IPS-20b (cell line): ENCODE data around the gene GALNT11.

Source experiments
- H3K27ac ChIP-seq: one replicate; pipeline ENCODE4 v1.5.1; 2013; ENCODE audit warnings: low read length
- H3K27me3 ChIP-seq: 2 replicates; pipeline ENCODE4 v1.6.1; 2013; ENCODE audit warnings: mild to moderate bottlenecking, low read length, inconsistent platforms; ENCODE audit not compliant: insufficient read depth
- H3K36me3 ChIP-seq: 2 replicates; pipeline ENCODE4 v1.6.1; 2013; ENCODE audit warnings: low read depth, mild to moderate bottlenecking, inconsistent platforms, low read length, moderate library complexity; ENCODE audit not compliant: insufficient read depth
- H3K4me1 ChIP-seq: 2 replicates; pipeline ENCODE4 v1.6.1; 2013; ENCODE audit warnings: mild to moderate bottlenecking, control low read depth, inconsistent platforms, low read length, moderate library complexity; ENCODE audit not compliant: insufficient read depth
- H3K4me3 ChIP-seq: 2 replicates; pipeline ENCODE4 v1.5.1; 2013; ENCODE audit warnings: mild to moderate bottlenecking, low read length, inconsistent platforms
- H3K9ac ChIP-seq: 2 replicates; pipeline ENCODE4 v1.6.1; 2013; ENCODE audit warnings: low read depth, mild to moderate bottlenecking, inconsistent platforms, low read length, moderate library complexity
- H3K9me3 ChIP-seq: 2 replicates; pipeline ENCODE4 v1.6.1; 2013; ENCODE audit warnings: mild to moderate bottlenecking, low read depth, low read length, inconsistent platforms; ENCODE audit not compliant: insufficient read depth

Gene GALNT11

DNA sequence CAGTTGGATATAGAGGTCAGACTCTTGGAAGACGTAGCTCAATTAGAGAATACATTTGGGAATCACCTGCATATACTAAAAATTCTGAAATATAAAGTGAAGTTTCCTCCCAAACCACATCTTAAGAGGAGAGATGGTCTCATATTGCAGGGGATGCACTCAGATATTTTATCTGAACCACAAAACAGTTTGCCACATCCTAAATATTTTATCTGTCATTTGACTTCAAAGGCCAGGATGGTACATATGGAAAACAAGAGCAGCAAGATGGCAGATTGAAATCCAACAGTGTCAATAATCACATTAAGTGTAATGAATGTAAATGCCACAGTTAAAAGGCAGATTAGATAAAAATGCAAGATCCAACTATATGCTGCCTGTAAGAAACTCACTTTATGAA, 97.1 kb downstream of the GALNT11 start:
- Histone ChIP-seq H3K4me1 (no peaks in the 10 kb centered on the region), H3K36me3 (peaks cover 83% of the 10 kb centered on the region), H3K27ac (no peak overlapping the region), H3K9me3 (no peaks in the 10 kb centered on the region; the same call in 1 of the 2 replicates), H3K9ac (no peak overlapping the region), H3K4me3 (no peak overlapping the region), H3K27me3 (no peaks in the 10 kb centered on the region)

DNA sequence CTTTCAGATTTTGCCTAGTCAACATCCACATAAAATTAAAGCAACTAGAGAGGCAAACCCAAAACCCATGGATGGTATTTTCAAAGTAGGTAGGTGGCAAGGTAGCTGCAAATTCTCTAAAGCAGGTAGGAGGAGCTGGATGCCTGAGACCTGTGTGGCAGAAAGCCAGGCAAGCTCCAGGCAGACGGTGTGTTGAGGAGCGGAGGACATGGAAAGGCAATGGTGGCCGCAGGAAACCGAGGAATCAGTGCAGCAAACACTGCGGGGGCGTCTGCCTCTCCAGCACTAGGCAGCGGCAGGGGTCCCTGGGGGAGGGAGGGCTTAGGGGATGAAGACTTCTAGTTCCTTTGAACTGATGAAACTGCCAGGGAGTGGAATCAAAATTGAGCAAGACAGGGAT, 101.3 kb downstream of the GALNT11 start:
- H3K9me3 ChIP-seq = no peaks in the 10 kb centered on the region; the same call in 1 of the 2 replicates
- peaks cover 47% of the 10 kb centered on the region for H3K36me3 ChIP-seq
- H3K4me1 ChIP-seq = no peaks in the 10 kb centered on the region
- no peak overlapping the region for H3K4me3 ChIP-seq
- H3K9ac ChIP-seq = no peak overlapping the region
- no peak overlapping the region for H3K27ac ChIP-seq
- no peaks in the 10 kb centered on the region for H3K27me3 ChIP-seq

DNA sequence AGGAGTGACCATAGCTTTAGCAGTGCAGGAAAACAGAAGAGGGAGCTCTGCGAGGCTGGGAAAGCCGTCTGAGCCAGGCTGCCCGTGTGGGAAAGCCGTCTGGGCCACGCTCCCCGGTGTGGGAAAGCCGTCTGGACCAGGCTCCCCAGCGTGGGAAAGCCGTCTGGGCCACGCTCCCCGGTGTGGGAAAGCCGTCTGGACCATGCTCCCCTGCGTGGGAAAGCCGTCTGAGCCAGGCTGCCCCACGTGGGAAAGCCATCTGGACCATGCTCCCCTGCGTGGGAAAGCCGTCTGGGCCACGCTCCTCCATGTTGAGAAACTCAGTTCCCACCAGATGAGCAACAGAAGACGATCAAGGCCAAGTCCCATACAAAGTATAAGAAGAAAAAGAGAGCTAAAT, 101.8 kb downstream of the GALNT11 start:
- Histone ChIP-seq H3K9me3 (no peaks in the 10 kb centered on the region; the same call in 1 of the 2 replicates), H3K27me3 (no peaks in the 10 kb centered on the region), H3K27ac (no peak overlapping the region), H3K4me3 (no peak overlapping the region), H3K9ac (no peak overlapping the region), H3K4me1 (no peaks in the 10 kb centered on the region), H3K36me3 (peaks cover 47% of the 10 kb centered on the region)

DNA sequence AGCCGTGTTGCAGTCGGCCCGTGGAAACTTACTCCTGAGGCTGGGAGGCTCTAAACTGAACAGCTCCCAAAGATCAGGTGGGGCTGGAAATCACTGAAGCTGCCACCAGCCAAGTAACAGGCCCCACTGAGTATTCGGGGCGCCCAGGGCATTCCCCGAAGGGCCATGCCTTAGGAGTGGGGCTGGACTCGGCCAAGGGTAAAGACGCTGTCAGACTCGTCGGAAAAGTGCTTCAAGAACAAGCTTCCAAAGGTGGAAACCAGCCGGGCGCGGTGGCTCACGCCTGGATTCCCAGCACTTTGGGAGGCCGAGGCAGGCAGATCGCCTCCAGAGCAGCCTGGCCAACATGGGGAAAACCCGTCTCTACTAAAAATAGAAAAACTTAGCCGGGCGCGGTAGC, 102.8 kb downstream of the GALNT11 start:
- Histone ChIP-seq H3K4me3 (no peak overlapping the region), H3K9ac (no peak overlapping the region), H3K27ac (no peak overlapping the region), H3K36me3 (peaks cover 42% of the 10 kb centered on the region), H3K27me3 (no peaks in the 10 kb centered on the region), H3K4me1 (no peaks in the 10 kb centered on the region), H3K9me3 (no peaks in the 10 kb centered on the region; the same call in 1 of the 2 replicates)

DNA sequence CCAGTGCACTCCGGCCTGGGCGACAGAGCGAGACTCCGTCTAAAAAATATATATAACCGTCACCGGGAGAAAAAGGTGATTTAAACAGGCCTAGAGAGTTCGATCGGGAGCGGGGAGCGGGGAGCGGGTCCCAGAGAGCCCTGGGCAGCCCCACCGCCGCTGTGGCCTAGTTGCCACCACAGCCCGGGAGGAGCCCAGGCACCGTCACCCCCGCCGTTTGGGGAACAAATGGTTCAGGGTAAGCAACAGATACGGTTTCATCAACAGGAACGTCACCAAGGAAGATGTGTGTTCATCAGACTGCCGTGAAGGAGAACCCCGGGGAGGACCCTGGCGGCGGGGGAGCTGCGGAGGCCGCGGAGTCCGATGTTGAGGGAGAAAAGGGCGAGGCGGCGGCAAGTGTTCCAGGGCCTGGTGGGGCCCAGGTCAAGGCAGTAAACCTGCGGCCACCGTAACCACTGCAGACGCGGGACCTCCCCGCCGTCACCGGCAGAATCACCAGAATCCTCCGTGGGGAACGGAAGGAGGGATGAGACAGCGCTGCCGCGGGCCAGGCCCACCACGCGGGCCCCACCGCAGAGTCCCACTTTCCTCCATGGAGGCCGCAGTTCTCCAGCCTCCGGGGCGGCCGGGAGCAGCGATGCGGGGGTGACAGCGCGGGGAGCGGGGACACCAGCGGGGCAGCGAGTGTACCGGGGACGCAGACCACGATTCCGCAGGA, 103.4 kb downstream of the GALNT11 start:
- Histone ChIP-seq H3K27ac (no peak overlapping the region), H3K36me3 (peaks cover 39% of the 10 kb centered on the region), H3K4me1 (no peaks in the 10 kb centered on the region), H3K27me3 (no peaks in the 10 kb centered on the region), H3K9ac (no peak overlapping the region), H3K9me3 (no peaks in the 10 kb centered on the region; the same call in 1 of the 2 replicates), H3K4me3 (no peak overlapping the region)

DNA sequence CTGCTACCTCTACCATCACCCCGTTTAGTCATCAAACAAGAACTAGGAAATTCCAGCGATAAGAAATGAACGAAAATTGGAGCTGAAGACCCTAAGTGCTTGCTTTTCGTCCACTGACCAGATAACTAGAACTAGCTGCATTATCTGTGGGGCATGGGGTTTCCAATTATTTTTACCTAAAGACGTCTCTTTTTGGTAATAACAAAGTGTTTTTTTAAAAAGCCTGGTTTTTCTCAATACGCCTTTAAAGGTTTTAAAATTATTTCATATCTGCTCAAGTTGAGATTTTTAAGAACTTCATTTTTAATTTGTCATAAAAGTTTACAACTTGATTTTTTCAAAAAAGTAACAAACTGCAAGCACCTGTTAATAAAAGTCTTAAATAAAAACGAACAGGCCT, 104.2 kb downstream of the GALNT11 start:
- H3K4me3 ChIP-seq = no peak overlapping the region
- H3K9ac ChIP-seq = no peak overlapping the region
- H3K4me1 ChIP-seq = no peaks in the 10 kb centered on the region
- H3K36me3 ChIP-seq = peaks cover 31% of the 10 kb centered on the region
- no peaks in the 10 kb centered on the region for H3K27me3 ChIP-seq
- H3K27ac ChIP-seq = no peak overlapping the region
- H3K9me3 ChIP-seq = no peaks in the 10 kb centered on the region; the same call in 1 of the 2 replicates

DNA sequence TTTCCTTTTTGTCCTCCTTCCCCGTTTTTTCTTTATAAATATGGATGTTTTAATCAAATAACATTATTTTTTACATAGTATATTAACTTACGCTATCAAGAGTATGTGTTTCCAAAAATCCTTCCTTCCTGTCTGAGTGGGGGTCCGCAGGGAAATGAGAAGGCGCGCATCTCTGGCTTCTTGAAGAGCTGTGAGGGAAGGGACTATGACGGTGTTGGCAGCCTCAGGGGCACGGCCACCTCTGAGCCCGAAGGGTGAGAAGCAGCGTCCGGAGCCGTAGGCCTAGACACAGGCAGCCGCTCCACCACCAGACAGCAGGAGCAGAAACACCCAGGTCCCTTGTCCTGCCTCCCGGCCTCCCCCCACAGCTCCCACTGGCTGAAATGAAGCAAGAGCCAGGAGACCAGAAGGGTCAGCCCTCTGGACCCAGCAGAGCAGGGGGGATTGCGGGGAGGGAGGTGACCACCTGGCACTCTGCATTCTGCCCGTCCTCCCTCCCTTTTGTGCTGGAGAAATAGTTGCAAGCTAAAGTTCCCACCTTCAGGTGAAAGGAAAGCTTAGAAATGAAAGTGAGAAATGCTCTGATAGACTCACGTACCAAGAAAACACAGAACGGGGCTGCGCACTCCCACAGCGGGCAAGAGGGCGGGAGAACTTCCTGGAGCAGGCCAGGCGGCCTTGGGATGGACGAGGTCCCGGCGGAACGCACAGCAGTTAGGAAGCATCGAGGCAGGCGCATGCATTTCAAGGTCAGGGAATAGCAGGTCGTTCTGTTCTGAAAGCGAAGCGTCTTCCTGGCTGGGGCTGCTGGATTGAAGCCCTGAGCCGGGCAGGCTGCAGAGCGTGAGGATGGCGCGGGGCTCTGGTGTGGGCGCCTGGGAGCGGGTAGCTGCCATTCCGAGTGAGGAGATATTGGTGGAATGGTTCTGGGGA, 105.5 kb downstream of the GALNT11 start:
- H3K4me1 ChIP-seq = no peaks in the 10 kb centered on the region
- no peaks in the 10 kb centered on the region for H3K27me3 ChIP-seq

DNA sequence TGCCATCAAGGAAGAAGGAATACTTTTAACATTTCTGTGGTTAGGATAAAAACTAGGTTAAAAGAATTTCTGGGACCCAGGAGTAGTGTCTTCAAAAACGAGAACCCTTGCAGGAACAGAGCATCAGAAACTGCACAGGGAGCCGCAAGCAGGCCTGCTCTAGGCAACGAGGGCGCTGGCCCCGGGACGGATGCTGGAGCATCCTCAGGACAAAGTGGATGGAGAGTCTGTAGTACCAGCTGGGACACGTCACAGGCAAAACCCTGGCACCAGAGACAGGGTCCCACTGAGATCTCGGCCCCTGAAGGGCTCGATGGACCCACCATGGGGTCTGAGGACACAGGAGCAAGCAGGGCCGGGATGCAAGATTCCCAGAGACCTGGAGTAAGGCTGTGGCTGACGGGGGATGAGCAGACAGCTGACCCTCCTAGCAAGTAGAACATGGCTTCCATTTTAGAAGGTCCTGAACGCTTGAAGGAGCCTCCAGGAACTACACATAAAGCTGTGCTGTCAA, 106.6 kb downstream of the GALNT11 start:
- peaks cover 20% of the 10 kb centered on the region; the same call in 1 of the 2 replicates for H3K36me3 ChIP-seq
- no peaks in the 10 kb centered on the region for H3K27me3 ChIP-seq

More for the DNA sequence above, 105.5 kb downstream of the GALNT11 start:
- H3K27ac ChIP-seq = no peak overlapping the region
- H3K9me3 ChIP-seq = no peaks in the 10 kb centered on the region; the same call in 1 of the 2 replicates
- peaks cover 25% of the 10 kb centered on the region; the same call in 1 of the 2 replicates for H3K36me3 ChIP-seq
- H3K4me3 ChIP-seq = no peak overlapping the region
- H3K9ac ChIP-seq = no peak overlapping the region

DNA sequence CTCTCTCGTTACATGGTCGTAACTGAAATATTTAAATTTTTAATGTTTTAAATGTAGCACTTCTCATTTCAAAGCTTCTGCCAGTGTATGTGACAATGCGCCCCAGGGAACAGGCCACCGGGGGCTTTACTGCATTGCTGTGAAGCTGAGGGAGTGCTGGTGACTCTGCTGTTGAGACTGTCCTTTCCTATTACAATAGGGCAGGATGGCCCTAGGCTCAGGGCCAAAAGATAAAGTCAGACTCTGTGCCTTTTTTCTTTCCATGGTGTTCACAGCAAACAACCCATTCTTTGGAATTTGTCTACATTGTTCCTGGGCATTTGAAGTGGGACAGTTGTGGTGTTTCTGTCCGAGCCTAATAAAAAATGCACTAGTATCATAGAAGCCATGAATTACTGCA, 107.3 kb downstream of the GALNT11 start:
- no peak overlapping the region for H3K27ac ChIP-seq
- no peaks in the 10 kb centered on the region for H3K27me3 ChIP-seq
- H3K9me3 ChIP-seq = no peaks in the 10 kb centered on the region
- H3K9ac ChIP-seq = no peak overlapping the region
- H3K36me3 ChIP-seq = peaks cover 18% of the 10 kb centered on the region
- no peak overlapping the region for H3K4me3 ChIP-seq
- no peaks in the 10 kb centered on the region; the same call in 1 of the 2 replicates for H3K4me1 ChIP-seq

More for the DNA sequence above, 106.6 kb downstream of the GALNT11 start:
- Histone ChIP-seq H3K4me3 (no peak overlapping the region), H3K27ac (no peak overlapping the region), H3K9ac (no peak overlapping the region), H3K4me1 (no peaks in the 10 kb centered on the region; the same call in 1 of the 2 replicates), H3K9me3 (no peaks in the 10 kb centered on the region; the same call in 1 of the 2 replicates)

DNA sequence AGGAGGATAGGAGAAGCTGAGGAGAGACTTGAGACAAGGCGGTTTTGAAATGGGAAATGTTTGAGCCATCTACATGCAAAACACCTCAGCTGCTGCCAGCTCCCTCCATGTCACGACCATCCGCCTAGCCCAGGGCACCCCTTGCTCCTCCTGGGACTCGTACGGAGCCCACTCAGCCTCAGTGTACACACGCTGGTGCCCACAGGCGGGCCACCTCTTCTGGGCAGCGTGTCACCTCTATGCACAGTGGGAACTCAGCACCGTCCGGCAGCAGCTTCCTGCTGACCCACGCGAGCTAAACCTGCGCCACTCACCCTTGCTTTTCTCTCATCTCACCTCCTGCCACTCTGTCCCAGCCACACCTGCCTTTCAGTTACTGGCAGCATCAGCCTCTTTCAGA, 108.3 kb downstream of the GALNT11 start:
- Histone ChIP-seq H3K9ac (no peak overlapping the region), H3K4me1 (no peaks in the 10 kb centered on the region; the same call in 1 of the 2 replicates), H3K27me3 (no peaks in the 10 kb centered on the region), H3K36me3 (peaks cover 28% of the 10 kb centered on the region), H3K9me3 (no peaks in the 10 kb centered on the region), H3K27ac (no peak overlapping the region), H3K4me3 (no peak overlapping the region)

DNA sequence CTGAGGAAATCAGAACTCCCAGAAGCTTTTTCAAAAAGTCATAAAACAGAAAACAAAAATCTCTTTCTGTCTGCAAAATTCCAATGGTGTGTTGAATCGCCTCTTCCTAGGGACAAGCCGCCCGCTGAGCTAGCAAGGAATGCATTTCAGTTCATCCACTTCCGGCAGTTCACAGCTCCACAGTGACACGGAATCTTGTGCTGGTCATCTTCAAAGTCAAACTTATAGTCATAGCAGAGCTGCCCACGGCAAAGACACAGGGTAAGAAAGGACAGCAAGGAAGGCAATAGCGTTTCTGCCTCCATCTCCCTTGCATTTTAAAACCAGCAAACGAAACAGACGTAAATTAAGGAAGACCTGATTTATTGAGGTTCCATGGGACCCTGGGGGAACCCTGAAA, 111.2 kb downstream of the GALNT11 start:
- Histone ChIP-seq H3K9ac (no peak overlapping the region), H3K4me1 (no peaks in the 10 kb centered on the region; the same call in 1 of the 2 replicates), H3K36me3 (peaks cover 49% of the 10 kb centered on the region), H3K27ac (no peak overlapping the region), H3K27me3 (no peaks in the 10 kb centered on the region), H3K9me3 (no peaks in the 10 kb centered on the region), H3K4me3 (no peak overlapping the region)
